Heart left ventricle (tissue), 16 donors: ENCODE measurements around the gene SGK1. TPM values are rescaled to one million over a fixed set of nuclear protein-coding genes. Genes with fewer than 3 reads are reported as not detected.

ENCODE experiments used
- ATAC-seq, 4 donors: fragments of 200-7000 bp; cut with Tn5 transposase; one replicate each; pipeline ENCODE4 v1.9.1; 2020 to 2022; ENCODE audit warnings: moderate library complexity in 4 of 4, mild to moderate bottlenecking in 3 of 4, moderate number of reproducible peaks in 1 of 4
- DNase-seq, 5 donors: peaks; one replicate each; pipeline ENCODE4 v3.0.0-alpha.2; 2020
- H3K27ac ChIP-seq, 12 donors: fragments of 200-600 bp; sonication (generic) in 4 of 12; one replicate each; pipeline versions ENCODE4 v1.5.0 to v1.8.0; 2016 to 2022; ENCODE audit warnings: mild to moderate bottlenecking in 2 of 12
- H3K27me3 ChIP-seq, 9 donors: fragments of 200-600 bp; sonication (generic) in 2 of 9; one replicate each; pipeline versions ENCODE4 v1.5.1 to v1.8.0; 2016 to 2022; ENCODE audit warnings: mild to moderate bottlenecking in 3 of 9
- H3K36me3 ChIP-seq, 9 donors: fragments of 200-600 bp; sonication (generic) in 2 of 9; one replicate each; pipeline versions ENCODE4 v1.5.0 to v1.8.0; 2018 to 2022; ENCODE audit warnings: mild to moderate bottlenecking in 2 of 9
- H3K4me1 ChIP-seq, 12 donors: fragments of 200-600 bp; sonication (generic) in 4 of 12; one replicate each; pipeline versions ENCODE4 v1.5.0 to v1.8.0; 2016 to 2022; ENCODE audit warnings: mild to moderate bottlenecking in 3 of 12
- H3K4me3 ChIP-seq, 12 donors: fragments of 200-600 bp; sonication (generic) in 4 of 12; one replicate each; pipeline versions ENCODE4 v1.5.0 to v1.8.0; 2017 to 2022; ENCODE audit warnings: mild to moderate bottlenecking in 9 of 12, moderate library complexity in 4 of 12
- H3K9me3 ChIP-seq, 12 donors: fragments of 200-600 bp; sonication (generic) in 4 of 12; one replicate each; pipeline versions ENCODE4 v1.5.0 to v1.8.0; 2016 to 2022; ENCODE audit warnings: mild to moderate bottlenecking in 1 of 12
- POLR2A ChIP-seq, 2 donors: fragments of 450-650 bp; IDR thresholded peaks; one replicate each; pipeline ENCODE4 v1.6.1; 2017; ENCODE audit warnings: antibody characterized with exemption in 2 of 2, mild to moderate bottlenecking in 2 of 2, moderate library complexity in 2 of 2
- WGBS, 4 donors: extraction: QIAGEN DNeasy Blood & Tissue Kit in 2 of 4; methylation state at CpG; one replicate each; pipeline versions ENCODE4 v1.1.5 to v1.1.7; 2013 to 2018; 5-methylcytosine and 5-hydroxymethylcytosine counted together
- intact Hi-C, 10 donors: fragments of 100-400 bp; cut with DNase I; formaldehyde crosslinking; loops; one replicate each; pipeline versions ENCODE4 v1.11.1 to v1.14.2; 2022
- polyA plus RNA-seq, 2 donors: library from polyadenylated mRNA; stranded (reverse); fragments of 200-250 nt; gene quantifications; one replicate each; pipeline ENCODE4 v1.2.3, GENCODE V29; 2013
- total RNA-seq, 9 donors: library from RNA; depleted of rRNA in 2 of 9; stranded (reverse); fragments of >200 nt in 2 of 9; fragmentation: NEBNext Ultra II Directional in 3 of 9; extraction: Animal tissue kit (Norgen Biotek cat#: 25700) in 3 of 9; gene quantifications; one replicate each; pipeline versions ENCODE4 v1.1.0 to v1.2.4, GENCODE V29; 2016 to 2023
- TF ChIP-seq, protein P1 (sequence below), 12 donors: fragments of 200-600 bp; sonication (generic) in 4 of 12; IDR thresholded peaks; one replicate each; pipeline versions ENCODE4 v1.5.0 to v1.8.0; 2018 to 2022; ENCODE audit warnings: antibody characterized with exemption in 12 of 12, mild to moderate bottlenecking in 5 of 12
- donor health status: ischemic (EF 13 %, LVEDD 7.1; RV severe dilation, severe dysfunction).
- donor health status: healthy with polysubstance abuse.
- donor health status: DM: no; HTN: yes; CAD: no.
- donor health status: DM: no; HTN: no; CAD: no.
- donor health status: ischemic (EF 25% LVEDD 6.9; RV normal size, moderate dysfunction).
- donor health status: ischemic (EF 25% LVEDD 5.7; RV mildly dilated, moderate dysfunction).
- donor health status: healthy.
- donor health status: DM: yes; HTN: yes; CAD: no.
- donor health status: ischemic (EF 35%, LVEDD 5.7; RV mildly dilated, moderate dysfunction).
- donor health status: nonischemic (EF 11% LVEDD 7.7; RV severe dilation, severe dysfunction).
- donor health status: DM: yes; HTN: yes; CAD: no.
- donor health status: PGD.
- donor health status: ischemic (EF 29% LVEDD 5.4; RV normal size, mild dysfunction).
- donor health status: nonischemic (EF 23%, LVEDD 6.1; RV moderate dilation, normal function).

The SGK1 gene
- total and polyA plus RNA-seq, 11 donors = 17.7 to 118 (median 56.7) TPM

GRCh38 chr6:134233180-134233955 is 84.5 kb downstream of the SGK1 start:
- Histone ChIP-seq H3K4me3 (no peak overlapping the region), H3K27me3 (no peaks in the 10 kb centered on the region), H3K9me3 (no peaks in the 10 kb centered on the region), H3K36me3 (no peaks in the 10 kb centered on the region), H3K4me1 (peaks cover 0 to 50% (median 4%) of the 10 kb centered on the region in 12 donors), H3K27ac (peak overlapping the region in 1 of 12 donors; percentile 6)
- DNase-seq (no peak), ATAC-seq (no peak)
- intact Hi-C loops = loop anchor here in 1 of 10 donors (10.0 kb wide), 1 partner anchor 111 kb away; no protein-coding TSS in a partner anchor
- no peak for TF ChIP-seq POLR2A (IDR thresholded peaks at IDR 0.05)
- TF ChIP-seq, protein P1, sequence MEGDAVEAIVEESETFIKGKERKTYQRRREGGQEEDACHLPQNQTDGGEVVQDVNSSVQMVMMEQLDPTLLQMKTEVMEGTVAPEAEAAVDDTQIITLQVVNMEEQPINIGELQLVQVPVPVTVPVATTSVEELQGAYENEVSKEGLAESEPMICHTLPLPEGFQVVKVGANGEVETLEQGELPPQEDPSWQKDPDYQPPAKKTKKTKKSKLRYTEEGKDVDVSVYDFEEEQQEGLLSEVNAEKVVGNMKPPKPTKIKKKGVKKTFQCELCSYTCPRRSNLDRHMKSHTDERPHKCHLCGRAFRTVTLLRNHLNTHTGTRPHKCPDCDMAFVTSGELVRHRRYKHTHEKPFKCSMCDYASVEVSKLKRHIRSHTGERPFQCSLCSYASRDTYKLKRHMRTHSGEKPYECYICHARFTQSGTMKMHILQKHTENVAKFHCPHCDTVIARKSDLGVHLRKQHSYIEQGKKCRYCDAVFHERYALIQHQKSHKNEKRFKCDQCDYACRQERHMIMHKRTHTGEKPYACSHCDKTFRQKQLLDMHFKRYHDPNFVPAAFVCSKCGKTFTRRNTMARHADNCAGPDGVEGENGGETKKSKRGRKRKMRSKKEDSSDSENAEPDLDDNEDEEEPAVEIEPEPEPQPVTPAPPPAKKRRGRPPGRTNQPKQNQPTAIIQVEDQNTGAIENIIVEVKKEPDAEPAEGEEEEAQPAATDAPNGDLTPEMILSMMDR (IDR thresholded peaks at IDR 0.05) = no peak
- WGBS, 4 donors = 74 to 93% (median 84%) methylated on average over 5 of the region's 5 CpGs

GRCh38 chr6:134230940-134231339 is 87.0 kb downstream of the SGK1 start:
- Histone ChIP-seq H3K36me3 (no peaks in the 10 kb centered on the region), H3K27me3 (no peaks in the 10 kb centered on the region), H3K4me3 (no peak overlapping the region), H3K4me1 (peaks cover 0 to 34% (median 0%) of the 10 kb centered on the region in 12 donors), H3K9me3 (no peaks in the 10 kb centered on the region), H3K27ac (peak overlapping the region in 3 of 12 donors; percentile 15 to 82 (median 34))
- ATAC-seq (no peak), DNase-seq (no peak)
- WGBS, 4 donors = 95 to 97% (median 95%) methylated on average over 3 of the region's 3 CpGs
- TF ChIP-seq POLR2A (IDR thresholded peaks at IDR 0.05) = no peak
- TF ChIP-seq, protein P1 (IDR thresholded peaks at IDR 0.05) = no peak
- intact Hi-C loops = loop anchor here in 1 of 10 donors (10.0 kb wide), 1 partner anchor 114 kb away; no protein-coding TSS in a partner anchor

- DNase-seq (peak in 4 of 5 donors; percentile 30 to 50 (median 45)), ATAC-seq (peak in 2 of 4 donors; percentile 55 to 77)
- H3K27me3 ChIP-seq = no peaks in the 10 kb centered on the region
- TF ChIP-seq, protein P1 (IDR thresholded peaks at IDR 0.05) = no peak
- no peak for TF ChIP-seq POLR2A (IDR thresholded peaks at IDR 0.05)
- no peaks in the 10 kb centered on the region for H3K36me3 ChIP-seq
- H3K4me3 ChIP-seq = peak overlapping the region in 3 of 12 donors; percentile 9 to 27 (median 19)
- WGBS, 4 donors = 77 to 81% (median 79%) methylated on average over 8 of the region's 8 CpGs
- peak overlapping the region in 5 of 12 donors; percentile 32 to 82 (median 45) for H3K27ac ChIP-seq
- intact Hi-C loops = loop anchor here in 1 of 10 donors (10.0 kb wide), 1 partner anchor 115 kb away; no protein-coding TSS in a partner anchor
- H3K4me1 ChIP-seq = peaks cover 0 to 28% (median 0%) of the 10 kb centered on the region in 12 donors
- H3K9me3 ChIP-seq = no peaks in the 10 kb centered on the region
Measured at GRCh38 chr6:134230087-134230700, 87.7 kb downstream of the SGK1 start.

- Histone ChIP-seq H3K36me3 (no peaks in the 10 kb centered on the region), H3K4me1 (peaks cover 0 to 28% (median 0%) of the 10 kb centered on the region in 12 donors), H3K4me3 (peak overlapping the region in 2 of 12 donors; percentile 9 to 27), H3K27me3 (no peaks in the 10 kb centered on the region), H3K9me3 (no peaks in the 10 kb centered on the region), H3K27ac (peak overlapping the region in 3 of 12 donors; percentile 32 to 82 (median 45))
- TF ChIP-seq, protein P1 (IDR thresholded peaks at IDR 0.05) = no peak
- TF ChIP-seq POLR2A (IDR thresholded peaks at IDR 0.05) = no peak
- 96 to 99% (median 98%) methylated on average over 2 of the region's 2 CpGs for WGBS, 4 donors
- intact Hi-C loops = no loop called here
- DNase-seq = no peak
- no peak for ATAC-seq
Measured at GRCh38 chr6:134229520-134229919, 88.4 kb downstream of the SGK1 start.
